ENCODE measurements around the gene POC1A.

- TF ChIP-seq CTCF (conservative IDR thresholded peaks at IDR 0.05 in 1 of 2, IDR thresholded peaks at IDR 0.05 in 1 of 2; ENCODE audit: low read depth in 1 of 2, low read length in 2 of 2) (no peak), EZH2 (IDR thresholded peaks at IDR 0.05; ENCODE audit: low read length, missing control alignments) (no peak)
Measured at GRCh38 chr3:52051444-52051843, 102.8 kb downstream of the POC1A start.

Measured in fibroblast of lung (primary cell).